Suppressor macrophage treated with lipopolysaccharide for 1 hour (primary cell): ENCODE results near the gene GMPR.

Source experiments
- DNase-seq, 3 donors: peaks; one replicate each; pipeline ENCODE4 v3.0.0-alpha.2; 2020 to 2022

The GMPR gene

DNA sequence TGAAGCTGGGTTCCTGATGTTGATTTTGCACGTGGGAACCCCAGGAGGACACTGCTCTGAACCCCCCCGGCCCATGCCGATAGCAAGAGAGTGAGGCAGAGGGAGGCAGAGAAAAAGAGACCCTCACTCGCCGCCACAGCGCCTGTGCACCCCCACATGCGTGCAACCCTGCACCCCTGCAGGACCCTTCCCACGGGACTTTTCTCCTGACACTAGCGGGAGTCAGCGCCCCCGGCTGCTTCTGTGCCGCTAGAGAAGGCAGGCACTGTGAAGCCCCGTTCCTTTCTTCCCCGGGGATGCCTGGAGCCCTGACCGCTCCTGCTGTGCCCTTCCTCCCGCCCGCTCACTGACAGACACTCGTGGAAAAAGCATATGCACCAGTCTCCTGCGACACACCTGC, 67.4 kb downstream of the GMPR start:
- no peak for DNase-seq

DNA sequence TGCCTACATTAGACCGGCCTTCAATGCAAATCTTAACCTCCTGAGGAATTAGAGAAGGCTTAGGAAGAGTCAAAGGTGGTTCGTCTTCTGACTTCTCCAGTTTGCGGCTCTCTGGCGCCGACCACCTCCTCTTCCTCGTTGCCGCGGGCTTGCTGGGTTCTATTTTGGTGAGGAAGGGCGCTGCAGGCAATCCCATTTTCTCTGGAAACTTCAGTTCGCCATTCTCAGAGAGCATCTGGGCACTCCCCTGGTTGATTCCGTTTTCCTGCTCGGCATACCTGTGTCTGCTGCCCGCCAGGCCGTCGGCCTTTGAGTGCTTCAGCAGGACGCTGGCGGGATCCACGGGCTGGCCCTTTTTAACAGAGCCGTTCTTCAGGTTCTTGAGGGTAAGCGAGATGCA, 67.9 kb downstream of the GMPR start:
- DNase-seq, result no peak

DNA sequence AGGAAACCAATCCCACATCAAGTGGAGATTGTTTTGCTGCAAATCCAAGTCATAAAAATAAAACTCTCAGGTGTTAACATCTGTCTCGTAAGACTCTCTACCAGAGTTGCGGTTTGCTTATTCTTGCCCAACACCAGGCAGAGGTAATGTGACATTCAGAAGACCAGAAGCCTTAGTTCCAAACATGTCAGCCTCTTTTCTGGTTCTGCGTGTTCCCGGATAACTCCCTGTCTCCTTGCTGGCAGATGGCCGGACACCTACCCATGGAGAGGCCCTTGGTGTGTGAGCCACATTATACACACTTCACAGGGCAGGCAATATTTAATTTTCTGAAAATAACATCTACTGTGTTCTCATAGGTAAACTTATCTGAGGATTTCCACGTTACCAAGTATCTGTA, 73.4 kb downstream of the GMPR start:
- no peak for DNase-seq

DNA sequence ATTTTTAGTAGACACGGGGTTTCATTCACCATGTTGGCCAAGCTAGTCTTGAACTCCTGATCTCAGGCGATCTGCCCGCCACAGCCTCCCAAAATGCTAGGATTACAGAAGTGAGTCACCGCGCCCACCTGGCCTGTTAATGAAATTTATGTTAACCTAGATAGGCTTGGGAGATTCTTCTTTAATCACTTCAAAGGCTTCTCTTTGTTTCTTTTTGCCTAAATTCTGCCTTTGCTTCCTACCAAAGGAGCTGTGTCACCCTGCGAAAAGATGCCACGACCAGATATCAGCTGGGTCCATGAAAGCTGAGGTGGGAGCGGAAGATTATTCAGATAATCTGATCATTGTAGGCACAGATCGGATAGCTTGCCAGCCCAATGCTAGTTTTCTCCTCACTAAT, 75.3 kb downstream of the GMPR start:
- DNase-seq, result no peak

DNA sequence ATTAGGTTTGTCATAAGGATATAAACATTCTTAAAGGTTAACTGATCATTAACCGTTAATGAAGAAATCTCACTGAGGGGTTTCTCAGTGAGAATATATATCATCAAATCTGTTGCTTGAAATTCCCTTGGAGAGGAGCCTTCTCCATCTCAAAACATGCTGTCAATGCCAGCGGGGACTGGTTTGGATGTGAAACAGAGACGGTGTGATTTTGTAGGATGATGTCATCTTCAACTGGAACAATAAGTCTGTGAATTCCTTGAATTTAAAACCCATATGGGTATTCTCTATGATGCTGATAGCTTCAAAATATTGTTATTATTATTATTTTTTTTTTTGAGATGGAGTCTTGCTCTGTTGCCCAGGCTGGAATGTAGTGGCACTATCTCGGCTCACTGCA, 75.9 kb downstream of the GMPR start:
- no peak for DNase-seq

DNA sequence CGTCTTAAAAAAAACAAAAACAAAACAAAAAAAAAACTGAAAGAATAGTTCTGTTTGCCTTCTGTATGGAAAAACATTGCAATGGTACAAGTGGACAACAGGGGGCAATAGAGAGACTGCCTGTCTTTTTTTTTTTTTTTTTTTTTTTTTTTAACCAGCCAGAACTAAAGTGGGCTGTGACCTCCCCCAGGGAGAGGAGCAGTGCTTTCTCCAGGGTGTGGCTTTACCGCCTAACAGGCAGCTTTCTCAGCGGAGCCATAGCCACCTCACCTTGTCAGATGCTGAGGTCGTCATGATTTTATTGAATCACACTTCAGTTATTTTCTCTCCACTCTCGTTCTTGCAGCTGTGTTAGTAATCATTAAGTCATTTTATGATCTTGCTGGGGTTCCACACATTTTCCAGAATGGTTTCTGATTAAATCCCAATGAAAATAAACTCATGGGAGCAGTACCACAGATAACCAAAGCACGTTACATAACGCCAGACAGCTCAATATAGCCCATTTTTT, 78.4 kb downstream of the GMPR start:
- DNase-seq, result peak; percentile 49 to 65 (median 63)

DNA sequence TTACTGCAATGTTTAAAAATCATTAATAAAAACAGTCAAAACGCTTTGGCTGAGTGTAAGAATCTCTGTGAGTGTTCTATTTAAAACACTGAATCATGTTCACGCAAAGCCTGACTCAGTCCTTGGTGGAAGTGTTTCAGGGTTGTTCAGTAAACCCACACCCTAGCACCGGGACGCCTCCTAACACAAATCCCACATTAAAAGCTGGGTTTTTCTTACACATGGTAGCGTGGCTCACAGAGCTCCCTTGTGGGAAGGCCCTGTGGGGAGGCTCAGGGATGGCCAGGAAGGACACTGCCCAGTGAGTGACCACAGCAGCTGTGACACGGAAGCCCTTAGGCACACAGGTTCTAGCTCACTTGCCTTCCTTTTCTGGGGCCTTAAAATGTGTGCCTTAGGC, 80.2 kb downstream of the GMPR start:
- DNase-seq, result peak; percentile 82 to 87 (median 83)

DNA sequence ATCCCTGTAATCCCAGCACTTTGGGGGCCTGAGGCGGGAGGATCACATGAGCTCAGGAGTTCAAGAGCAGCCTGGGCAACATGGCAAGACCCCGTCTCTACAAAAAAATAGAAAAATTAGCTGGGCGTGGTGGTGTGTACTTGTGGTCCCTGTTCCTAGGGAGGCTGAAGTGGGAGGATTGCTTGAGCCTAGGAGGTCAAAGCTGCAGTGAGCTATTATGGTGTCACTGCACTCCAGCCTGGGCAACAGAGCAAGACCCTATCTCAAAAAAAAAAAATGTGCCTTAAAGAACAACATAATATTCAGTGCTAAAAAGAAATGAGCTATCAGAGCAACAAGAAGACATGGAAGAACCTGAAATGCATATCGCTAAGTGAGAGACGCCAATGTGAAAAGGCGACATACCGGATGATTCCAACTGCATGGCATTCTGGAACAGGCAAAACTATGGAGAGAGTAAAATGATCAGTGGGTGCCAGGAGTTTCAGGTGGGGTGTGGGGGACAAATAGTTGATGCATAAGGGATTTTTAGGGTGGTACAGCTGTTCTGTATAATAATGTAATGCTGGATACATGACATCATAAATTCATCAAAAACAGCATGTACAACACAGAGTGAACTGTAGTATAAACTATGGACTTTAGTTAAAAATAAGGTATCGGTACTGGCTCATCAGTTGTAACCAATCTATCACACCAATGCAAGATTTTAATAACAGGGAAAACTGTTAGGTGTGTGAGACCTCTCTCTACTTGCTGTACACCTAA, 80.8 kb downstream of the GMPR start:
- DNase-seq, result no peak

DNA sequence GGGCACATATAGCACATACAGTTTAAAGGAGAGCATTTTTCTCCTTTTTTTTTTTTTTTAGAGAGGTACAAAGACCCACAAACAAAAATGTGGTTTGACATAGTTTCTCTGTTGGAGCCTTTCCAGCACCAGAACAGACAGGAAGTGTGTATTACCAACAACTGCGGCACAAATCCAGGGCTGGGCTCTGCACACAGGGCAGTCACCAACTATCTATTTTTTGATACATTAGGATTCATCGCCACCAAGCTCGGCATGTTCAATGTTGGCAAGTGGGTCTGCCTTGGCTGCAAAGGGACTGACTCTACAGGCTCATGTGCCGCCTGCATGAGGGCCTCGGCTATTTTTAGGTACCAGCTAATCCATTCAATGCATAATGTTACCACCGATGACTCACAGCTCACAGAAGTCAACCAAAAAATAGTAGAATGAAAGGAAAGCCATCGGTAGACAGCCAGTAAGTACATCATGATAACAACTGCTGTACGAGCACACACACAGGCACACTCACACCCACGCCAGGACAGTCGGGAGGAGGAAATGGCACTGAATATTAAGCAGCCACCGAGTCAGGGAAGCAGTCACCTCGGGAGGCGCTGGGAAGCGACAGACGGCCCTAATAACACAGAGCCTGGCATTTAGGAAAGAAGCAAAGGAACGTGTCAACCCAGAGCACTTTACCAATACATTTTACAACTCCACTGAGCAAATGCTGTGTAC, 81.6 kb downstream of the GMPR start:
- DNase-seq, result peak; percentile 82 to 94 (median 93)

DNA sequence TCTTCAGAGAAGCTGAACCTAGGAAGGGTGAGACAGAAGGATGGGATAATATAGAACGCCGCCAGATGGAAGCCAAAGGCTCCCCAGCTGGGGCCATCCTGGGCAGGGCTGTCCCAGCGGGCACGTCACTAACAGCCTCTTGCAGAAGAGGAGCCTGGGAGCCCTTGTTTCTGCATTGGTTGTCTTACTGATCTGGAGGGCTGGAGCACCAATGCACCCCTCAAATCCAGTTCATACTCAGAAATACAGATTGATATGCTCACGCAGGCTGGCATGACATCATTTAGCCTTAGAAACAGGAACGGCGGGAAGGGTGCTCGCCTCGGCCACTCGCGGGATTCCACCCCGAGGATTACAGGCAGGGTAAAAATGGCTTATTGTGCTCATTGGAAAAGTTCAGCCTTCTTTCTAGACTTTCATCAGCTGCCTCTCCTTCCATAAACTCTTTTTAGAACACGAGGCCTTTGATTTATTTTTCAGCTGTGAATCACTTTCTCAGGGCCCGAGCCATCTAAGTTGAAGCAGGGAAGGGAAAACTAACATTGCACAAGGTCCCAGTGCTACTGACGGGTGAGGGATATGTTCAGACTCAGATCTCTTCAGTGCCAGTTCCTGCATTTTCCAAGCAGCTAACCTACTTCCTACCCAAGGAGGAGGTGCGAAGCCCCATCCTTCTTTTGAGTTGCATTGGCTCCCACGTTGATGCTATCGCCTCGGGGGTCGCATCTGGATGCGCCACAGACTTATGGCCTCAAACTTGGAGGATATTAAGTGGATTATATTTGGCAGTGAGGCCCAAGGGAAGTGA, 82.3 kb downstream of the GMPR start:
- peak; percentile 46 to 73 (median 67) for DNase-seq

DNA sequence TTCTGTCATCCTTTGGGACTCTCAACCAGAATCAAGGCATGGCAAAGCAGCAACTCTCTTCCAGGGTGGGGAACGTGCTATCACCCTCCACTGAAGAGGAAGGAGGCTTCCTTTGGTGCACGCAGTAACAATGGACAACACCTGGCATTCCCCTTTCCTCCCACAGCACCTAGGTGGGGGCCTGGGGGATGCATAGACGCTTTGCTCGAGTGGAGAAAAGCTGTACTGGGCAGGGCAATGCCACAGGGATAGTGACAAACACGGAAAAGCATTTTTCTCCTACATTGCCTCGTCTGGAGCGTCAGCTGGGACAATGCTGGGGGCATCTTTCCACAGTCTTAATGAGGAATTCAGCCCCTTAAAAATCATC, 82.9 kb downstream of the GMPR start:
- no peak for DNase-seq

DNA sequence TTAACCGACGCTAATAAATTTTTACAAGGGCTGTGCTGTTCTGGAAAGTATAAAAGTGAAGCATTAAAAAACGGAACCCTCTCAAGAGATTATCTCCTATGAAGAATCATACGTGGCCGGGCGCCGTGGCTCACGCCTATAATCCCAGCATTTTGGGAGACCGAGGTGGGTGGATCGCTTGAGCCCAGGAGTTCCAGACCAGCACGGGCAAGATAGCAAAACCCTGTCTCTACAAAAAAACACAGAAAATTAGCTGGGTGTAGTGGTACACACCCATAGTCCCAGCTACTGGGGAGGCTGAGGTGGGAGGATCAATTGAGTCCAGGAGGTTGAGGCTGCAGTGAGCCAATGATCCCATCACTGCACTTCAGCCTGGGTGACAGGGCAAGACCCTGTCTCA, 83.4 kb downstream of the GMPR start:
- no peak for DNase-seq

DNA sequence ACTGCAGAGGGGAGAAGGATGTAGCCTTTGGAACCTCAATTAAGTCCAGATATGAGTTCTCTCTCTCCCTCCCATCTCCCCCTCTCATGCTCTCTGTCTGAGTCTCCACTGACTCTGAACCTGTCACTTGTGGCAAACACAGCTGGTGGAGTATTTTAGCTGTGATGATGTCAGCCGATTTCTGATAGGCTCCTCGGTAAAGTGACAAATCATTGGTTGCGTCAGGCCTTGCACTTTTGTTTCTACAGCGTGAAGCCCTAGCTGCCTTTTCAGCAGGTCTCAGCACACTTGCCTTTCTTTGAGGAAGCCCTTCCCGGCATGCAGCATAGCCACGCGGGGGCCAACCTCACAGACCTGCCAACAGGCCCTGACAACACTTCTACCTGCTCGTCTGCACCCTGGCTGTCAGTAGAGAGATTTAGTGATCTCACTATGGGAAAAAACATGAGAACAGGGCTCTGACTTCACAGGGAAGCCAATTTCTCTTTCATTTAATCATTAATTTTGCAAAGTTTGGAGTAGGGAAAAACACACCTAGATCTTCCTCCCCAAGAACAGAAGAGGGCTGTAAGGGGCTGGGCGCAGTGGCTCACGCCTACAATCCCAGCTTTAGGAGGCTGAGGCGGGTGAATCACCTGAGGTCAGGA, 84.4 kb downstream of the GMPR start:
- DNase-seq, result peak; percentile 91 to 97 (median 97)

DNA sequence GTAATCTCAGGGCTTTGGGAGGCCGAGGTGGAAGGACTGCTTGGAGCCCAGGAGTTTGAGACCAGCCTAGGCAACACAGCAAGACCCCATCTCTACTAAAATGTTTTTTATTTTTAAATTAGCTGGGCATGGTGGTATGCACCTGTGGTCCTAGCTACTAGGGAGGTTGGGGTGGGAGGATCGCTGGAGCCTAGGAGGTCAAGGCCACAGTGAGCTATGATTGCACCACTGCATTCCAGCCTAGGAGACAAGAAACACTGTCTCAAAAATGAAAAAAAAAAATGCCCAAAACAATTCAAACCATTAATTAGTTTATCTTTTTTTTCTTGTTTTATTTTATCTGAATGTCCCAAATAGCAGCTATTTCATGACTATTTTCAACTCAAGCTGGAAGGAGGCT, 85.8 kb downstream of the GMPR start:
- no peak for DNase-seq

DNA sequence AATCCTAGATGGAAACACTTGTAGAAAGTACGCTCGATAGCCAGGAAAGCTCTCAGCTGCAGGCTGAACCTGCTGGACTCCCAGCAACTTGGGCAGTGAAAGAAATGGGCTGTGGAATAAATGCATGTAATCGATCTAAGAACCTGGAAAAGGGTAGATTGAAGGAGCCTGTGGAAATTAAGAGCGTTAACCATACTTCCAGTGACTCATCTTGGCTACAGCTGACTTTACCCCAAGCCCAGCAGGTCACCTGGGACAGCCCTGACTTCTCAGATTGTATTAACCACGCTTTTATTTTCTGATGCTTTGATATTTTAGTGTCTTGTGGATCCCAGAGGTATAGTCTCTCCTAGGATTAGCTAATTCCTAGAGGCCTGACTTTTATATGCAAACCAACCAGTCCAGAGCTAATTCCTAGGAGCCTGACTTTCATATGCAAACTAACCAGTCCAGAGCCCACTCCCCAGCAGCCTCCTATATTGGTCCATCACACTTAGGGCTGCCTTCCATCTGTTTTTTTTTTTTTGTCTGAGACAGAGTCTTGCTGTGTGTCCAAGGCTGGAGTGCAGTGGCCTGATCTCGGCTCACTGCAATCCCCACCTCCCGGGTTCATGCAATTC, 86.3 kb downstream of the GMPR start:
- DNase-seq, result no peak

DNA sequence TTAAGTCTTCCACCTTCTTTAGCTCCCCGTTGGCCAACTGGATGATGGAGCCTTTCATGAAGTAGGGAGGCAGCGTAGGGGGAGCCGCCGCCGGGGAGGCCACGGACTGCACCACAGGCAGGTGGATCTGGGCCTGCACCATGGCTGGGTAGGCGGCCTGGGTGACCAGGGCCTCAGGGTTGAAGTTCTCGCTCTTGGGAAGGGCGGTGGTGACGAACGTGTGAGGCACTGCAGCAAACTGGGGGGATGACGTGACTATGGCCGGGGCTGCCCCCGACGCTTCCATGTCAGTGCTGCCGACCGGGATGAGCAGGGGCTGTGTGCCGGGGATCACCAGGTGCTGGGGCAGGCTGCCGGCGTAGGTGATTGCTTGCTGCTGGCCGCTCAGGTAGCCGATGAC, 88.1 kb downstream of the GMPR start:
- DNase-seq, result no peak

DNA sequence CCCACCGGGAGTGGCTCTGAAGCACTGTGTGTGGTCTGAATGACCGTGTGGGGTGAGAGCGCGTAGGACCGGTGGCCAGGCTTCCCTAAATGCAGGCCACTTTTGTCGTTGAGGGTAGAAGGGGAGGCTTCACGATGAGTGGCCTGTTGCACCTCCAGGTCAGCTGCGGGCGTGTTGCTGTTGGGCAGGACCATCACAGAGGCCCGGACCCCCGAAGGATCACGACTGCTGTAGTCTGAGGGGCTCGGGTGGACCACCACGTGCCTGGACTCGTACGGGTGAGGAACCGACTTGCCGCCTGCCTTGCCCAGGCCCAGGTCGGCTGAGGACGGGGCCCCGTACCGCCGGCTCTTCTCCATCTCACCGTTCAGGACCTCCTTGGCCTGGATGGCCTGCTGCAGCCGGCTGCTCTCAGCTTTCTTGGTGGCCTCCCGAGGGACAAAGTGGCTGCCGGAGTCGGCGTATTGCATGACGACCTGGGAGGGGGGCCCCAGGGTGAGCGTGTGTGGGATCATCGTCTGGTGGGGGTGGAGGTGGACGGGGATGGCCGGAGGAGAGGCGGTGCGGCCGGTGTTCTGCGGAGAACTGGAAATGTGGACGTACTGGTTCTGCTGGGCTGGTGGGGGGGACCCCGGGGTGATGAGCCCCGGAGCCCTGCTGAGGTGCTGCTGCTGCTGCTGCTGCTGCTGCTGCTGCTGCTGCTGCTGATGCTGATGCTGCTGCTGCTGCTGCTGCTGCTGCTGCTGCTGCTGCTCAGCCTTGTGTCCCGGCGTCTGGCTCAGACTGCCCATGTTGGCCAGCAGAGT, 88.8 kb downstream of the GMPR start:
- DNase-seq, result no peak

DNA sequence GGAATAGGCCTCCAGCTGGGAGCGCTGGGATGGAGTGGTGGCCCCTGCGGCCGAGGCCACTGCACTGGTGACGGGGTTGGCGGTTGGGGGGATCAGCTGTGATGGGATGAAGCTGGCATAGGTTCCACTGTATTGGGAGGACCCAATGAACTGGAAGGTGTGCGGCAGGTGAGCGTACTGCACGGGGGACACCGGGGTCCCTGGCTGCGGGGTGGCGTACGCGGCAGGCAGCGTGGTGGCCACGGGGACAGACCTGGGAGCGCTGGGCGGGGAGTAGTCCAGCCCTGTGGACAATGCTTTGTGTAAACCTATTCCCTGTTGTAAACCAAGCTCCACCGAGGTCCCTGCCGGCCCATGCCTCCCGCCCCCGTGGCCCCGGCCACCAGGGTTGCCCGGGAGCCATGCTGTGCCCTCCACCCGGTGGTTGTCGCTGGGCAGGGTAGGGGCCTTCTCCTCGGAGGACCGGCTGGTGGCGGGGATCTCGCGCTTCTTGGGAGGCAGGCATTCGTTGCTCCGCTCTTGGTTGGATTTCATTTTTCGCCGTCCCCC, 89.5 kb downstream of the GMPR start:
- no peak for DNase-seq

DNA sequence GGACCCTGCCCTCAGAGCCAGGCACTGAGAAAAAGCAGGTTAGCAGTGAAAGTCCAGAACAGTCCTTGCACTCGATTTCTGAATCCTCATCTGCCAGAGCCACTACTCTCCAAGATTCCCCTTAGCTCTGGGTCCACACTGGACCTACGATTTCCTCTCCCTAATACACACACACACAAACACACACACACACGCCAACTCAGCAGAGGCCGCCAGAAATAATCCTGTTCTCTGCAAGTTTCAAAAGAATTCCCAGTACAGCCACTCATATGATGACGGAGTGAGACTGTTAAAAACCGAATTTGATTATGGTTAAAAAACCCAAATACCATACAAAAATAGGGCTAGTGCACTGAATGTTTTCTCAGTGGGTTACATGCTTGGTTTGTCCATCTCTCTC, 90.8 kb downstream of the GMPR start:
- DNase-seq, result no peak

DNA sequence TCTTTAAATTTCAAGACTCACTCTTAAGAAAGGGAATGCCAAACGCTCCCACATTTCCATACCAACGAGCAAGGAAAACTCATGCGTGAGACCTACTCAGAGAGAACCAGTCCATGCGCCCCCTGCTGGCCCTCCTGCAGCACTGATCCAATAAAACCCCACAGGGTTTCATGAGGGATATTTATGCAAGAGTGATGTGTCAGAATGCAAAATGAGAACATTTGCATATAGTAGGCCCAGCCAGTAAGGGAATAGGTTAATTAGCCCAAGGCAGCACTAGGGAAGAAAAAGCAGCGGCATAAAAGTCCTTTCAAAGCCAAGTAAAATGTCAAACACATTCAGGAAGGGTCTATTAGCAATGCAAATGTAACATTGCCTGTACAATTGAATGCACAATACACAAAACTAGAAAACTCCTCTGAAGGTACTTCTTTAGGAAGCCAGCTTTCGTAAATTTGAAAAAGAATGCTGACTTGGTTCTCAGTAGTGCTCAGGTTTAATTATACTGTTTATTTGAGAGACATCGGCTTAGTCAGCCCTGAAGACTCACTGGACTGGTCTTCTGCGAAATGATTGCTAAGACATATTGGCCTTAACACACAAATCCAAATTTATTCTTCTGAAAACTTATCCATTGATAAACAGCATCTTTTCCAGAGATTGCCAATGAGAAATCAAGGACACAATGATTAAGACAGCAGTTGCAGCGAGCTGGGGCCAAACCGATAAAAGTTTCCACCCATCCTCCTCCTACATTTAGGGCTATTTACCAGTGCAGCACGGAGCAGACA, 93.2 kb downstream of the GMPR start:
- DNase-seq, result peak; percentile 89 to 93 (median 91)

DNA sequence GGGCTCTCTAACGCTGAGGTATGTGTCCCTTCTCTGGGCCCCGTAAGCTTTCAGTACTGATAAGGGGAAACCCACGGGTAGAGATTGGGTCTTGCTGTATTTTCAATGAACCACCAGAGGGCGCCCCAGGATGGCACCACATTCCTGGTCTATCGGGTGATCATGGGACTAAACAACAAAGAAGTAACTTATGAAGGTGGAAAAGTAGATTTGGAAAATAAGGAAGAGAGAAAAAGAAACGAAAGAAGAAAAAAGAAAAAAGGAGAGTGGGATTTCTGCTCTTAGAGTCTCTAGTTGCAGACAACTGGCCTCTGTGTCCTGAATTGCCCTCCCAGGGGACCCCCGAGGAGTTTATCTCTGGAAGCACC, 93.8 kb downstream of the GMPR start:
- peak; percentile 87 to 88 (median 88) for DNase-seq
